ENCODE data around the gene CSNK1G2. TPM values are rescaled to one million over a fixed set of nuclear protein-coding genes. Genes with fewer than 3 reads are reported as not detected.

CSNK1G2 gene
- total RNA-seq, 1 donor from 2014 or later = 24.3 TPM

DNA sequence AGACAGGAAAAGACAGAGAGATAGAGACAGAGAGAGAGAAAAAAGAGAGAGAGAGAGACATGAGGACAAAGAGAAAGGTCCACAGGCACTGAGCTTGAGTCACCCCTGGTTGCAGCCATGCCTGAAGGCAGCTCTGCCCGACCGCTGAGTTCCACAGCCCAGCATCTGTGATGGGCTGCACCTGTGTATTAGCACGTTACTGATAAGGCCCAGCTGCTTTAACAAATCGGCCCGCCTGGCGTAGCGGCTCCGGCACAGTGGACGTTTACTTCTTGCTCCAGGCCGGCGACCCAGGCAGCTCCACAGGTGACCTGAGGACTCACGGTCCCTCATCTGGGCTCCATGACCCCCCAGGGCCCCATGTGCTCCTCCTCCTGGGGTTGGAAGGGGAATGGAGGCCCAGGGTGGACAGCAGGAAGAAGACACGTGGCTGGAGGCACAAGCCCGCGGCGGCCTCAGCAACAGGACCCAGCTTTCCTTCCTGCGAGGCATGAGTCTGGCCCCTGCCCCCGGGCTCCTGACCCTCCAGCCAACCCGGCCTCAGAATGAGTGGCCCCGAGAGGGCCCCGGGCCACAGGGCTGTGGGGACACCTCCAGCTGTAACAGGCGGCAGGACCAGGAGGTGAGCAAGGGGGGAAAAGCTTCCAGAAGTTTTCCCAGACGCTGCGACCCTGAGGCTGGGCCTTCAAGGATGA, 3.9 kb upstream of the CSNK1G2 start:
- no peak for DNase-seq
- no peak for ATAC-seq (ENCODE audit: poor library complexity)
- intact Hi-C loops (cut with DNase I) = loop anchor here (10.0 kb wide), 1 partner anchor 388 kb away; the partner anchor contains the start of genes LSM7 and SPPL2B

DNA sequence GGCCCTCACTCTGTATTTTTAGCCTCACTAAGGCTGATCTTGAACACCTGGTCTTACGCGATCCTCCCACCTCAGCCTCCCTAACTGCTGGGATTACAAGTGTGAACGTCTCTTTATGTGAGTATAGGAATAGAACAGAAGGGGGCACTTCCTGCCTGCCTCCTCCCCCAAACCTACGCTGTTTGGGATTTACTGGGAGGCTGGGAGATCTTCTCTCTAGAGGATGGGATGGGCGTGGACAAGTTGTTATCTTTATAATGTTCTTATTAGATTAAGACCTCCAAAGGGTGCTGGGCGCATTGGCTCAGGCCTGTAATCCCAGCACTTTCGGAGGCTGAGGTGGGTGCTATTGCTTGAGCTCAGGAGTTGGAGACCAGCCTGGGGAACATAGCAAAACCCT, 2.9 kb upstream of the CSNK1G2 start:
- DNase-seq = no peak
- no peak for ATAC-seq (ENCODE audit: poor library complexity)

GRCh38 chr19:1942078-1942933, 1.3 kb downstream of the CSNK1G2 start:
- intact Hi-C loops (cut with DNase I) = no loop called here
- DNase-seq = peak; percentile 76
- peak; percentile 42 for ATAC-seq (ENCODE audit: poor library complexity)

More for the DNA sequence above, 2.9 kb upstream of the CSNK1G2 start:
- intact Hi-C loops (cut with DNase I) = loop anchor here (10.0 kb wide), 1 partner anchor 387 kb away; the partner anchor contains the start of genes LSM7 and SPPL2B

DNA sequence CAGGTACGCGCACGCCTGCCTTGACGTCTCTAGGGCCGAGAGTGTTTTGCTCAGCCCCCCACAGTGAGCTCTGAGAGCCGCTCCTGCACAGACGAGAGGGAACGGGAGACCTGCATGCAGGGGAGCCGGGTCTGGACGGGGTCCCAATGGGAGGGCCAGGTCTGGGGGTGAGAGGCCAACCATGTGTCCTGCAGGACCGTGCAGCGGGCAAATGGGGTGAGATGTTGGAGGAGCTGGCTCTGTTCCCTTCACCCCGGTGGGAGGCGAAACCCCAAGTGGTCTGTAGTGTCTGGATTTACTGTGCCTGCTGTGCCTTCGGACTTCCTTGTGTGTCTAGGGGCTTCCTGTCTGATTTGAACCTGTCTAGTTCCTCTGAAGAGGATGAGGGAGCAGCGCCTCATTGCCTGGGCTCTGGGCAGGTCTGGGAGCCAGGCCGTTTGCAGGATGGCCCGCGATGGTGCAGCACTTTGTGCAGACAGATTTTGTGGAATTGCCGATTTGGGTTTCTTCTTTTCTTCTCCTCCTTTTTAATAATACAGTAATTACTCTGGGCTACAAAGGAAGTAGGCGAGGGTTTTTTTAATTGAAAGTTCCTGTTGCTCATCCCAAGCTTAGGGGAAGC, 2.1 kb downstream of the CSNK1G2 start:
- ATAC-seq (ENCODE audit: poor library complexity) (no peak), DNase-seq (no peak)
- intact Hi-C loops (cut with DNase I) = no loop called here

DNA sequence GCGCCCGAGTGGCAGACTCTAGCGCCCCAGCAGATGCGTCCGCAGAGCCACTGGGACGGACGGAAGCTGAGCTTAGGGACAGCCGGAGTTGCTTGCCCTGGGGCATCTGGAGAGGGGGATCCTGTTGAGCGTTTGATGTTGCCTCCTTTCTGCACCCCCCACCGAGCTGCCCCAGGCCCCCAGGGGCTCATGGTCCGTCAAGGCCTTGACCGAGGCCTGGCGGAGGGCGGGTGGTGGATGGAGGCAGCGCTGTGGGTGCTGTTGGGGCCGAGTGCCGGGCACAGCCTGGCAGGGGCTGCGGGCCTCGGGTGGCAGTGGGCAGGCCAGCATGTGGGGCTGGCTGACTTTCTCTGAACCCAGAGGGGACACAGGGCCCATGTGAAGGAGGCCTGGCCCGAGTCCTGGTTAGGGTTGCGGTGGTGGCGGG, 2.7 kb downstream of the CSNK1G2 start:
- DNase-seq (no peak), ATAC-seq (ENCODE audit: poor library complexity) (no peak)
- intact Hi-C loops (cut with DNase I) = no loop called here

DNA sequence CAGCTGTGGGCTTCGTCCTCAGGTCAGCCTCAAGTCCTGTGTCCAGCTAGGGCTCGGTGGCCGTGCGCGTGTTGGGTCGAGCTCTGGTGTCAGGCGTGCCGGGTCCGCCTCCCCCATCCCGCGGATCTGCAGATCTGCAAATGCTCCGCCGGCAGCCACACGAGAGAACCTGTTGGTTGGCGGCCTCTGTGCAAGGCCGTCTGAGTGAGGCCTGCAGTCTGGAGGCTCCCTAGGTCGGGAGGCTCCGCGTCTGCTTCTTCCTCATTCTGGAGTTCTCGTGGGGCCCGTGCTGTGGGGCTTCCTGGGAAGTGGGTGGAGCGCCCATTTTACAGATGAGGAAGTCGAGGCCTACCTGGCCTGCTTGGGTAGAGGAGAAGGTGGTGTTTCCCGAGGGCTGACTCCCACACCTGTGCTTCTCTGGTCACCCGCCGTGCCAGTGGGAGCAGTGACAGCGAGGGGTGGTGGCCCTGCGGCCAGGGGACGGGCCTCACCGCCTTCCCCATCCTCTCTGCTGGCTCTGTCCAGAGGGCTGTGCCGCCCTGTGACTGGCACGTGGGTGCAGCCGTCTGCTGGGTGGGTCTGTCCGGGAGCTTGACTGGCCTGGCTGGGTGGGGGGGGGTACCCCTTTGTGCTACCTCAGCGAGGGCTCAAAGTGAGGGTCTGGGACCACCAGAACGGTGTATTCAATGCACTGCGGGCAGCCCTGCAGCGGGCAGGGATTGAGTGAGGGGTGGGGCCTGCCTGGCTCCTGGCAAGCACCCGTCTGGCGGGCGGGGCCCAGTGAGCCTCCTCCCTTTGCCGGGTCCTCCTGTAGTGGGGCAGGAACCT, 3.3 kb downstream of the CSNK1G2 start:
- DNase-seq (no peak), ATAC-seq (ENCODE audit: poor library complexity) (no peak)
- intact Hi-C loops (cut with DNase I) = no loop called here

DNA sequence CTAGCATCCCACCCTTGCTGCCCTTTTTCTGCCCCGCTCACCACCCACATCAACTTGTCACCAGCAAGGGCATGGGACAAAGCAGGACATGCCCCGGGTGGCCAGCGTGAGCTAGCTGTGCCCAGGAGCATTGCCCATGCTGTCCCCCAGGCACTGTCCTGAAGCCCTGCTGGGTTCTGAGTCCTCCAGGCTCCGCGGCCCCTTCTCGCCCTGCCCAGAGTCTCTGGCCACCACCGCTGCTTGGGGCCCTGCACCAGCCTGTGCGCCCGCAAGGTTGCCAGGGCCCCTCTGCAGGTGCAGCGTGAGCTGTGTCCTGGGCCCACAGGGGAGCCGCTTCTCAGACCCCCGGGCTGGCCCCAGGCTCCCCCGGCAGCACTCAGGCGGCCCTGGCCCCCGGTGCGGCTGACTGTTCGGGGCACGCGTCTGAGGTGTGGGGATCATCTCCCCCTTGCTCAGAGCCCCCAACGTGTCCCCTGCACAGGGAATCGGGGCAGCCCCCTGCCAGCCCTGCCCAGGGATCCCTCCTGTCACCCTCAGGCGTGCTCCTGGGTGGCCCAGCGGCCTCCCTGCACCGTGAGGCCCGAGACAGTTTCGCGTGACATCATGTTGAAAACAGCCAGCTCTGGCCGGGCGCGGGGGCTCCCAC, 4.1 kb downstream of the CSNK1G2 start:
- DNase-seq (no peak), ATAC-seq (ENCODE audit: poor library complexity) (no peak)
- intact Hi-C loops (cut with DNase I) = no loop called here

- intact Hi-C loops (cut with DNase I) = no loop called here
- ATAC-seq (ENCODE audit: poor library complexity) (no peak), DNase-seq (peak; percentile 58)
These were observed 4.9 kb downstream of the CSNK1G2 start for GRCh38 chr19:1945899-1946298.

DNA sequence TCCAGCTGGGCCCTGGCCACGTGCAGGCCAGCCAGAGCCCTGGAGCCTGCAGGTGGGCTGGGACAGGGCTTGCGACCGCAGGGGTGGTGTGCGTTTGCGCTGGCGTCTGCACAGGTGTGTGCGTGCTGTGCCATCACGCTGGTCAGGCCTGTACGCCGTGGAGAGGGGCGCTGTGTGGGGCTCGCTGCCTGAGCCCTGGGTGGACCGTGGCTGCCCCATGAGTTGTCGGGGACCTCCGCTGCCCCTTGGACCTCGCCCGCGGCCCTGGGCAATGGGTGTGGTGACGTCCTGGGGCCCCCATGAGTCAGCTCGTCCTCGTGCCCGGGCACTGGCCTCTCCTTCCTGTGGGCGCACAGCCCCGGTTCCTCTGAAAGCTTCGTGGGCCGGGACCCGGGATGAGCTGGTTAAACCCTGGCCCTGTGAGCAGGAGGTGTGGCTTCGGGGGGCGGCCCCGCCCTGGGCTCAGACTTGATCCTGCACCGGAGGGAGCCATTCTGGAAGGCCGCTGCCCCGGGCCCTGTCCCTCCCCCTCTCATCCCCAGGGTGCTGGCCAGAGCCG, 6.8 kb downstream of the CSNK1G2 start:
- intact Hi-C loops (cut with DNase I) = no loop called here
- ATAC-seq (ENCODE audit: poor library complexity) (no peak), DNase-seq (no peak)

DNA sequence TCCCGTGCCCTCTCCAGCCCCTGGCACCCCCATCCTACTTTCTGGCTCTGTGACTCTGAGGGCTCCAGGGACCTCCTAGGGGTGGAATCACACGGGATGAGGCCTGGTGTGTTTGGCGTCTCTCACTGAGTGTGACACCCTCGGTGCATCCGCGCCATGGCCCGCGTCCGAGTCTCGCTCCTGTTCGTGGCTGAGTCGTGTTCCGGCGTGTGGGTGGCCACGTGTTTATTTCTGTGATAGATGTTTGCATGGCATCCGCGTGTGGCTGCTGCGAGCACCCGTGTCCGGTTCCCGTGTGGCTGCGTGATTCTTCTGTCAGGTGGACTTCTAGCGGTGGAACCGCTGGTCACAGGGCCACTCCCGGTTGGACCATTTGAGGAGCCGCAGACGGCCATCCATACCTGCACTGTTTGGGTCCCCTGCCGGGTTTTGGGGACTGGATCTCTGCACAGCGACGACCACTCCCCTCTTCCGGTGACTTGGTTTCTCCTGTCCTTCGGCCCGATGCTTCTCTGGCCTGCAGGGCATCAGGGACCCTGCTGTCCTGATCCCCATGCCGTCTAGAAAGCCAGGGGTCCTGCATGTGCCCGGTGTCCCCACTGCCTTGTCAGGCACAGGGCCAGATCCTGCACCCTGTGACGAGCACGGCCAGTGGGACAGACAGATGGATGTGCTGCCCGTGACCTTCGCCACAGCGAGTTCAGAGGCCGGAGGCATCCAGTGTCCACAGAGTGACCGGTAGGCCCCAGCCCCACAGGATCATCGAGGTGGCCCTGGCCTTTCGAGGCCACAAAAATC, 8.5 kb downstream of the CSNK1G2 start:
- ATAC-seq (ENCODE audit: poor library complexity) (no peak), DNase-seq (no peak)
- intact Hi-C loops (cut with DNase I) = no loop called here

GRCh38 chr19:1950640-1951039, 9.7 kb downstream of the CSNK1G2 start:
- ATAC-seq (ENCODE audit: poor library complexity) = no peak
- no peak for DNase-seq
- intact Hi-C loops (cut with DNase I) = no loop called here

DNA sequence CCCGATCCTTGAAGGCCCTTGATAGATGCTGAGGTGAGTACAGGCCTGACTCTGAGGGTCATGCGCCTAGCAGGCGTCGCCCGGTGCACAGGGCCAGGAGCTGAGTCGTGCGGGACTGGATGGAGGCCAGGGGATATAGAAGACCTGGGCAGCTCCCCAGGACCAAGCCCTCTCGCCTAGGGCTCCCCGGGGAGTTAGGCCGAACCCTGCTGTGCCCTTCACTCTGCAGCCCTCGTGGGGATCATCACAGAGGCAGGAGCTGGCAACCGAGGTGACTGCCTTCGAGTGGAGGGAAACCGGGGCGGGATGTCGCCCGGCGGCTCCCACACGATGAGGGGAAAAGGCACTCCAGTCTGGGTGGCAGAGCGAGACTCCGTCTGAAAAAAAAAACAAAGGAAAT, 11.7 kb downstream of the CSNK1G2 start:
- intact Hi-C loops (cut with DNase I) = no loop called here
- ATAC-seq (ENCODE audit: poor library complexity) (no peak), DNase-seq (no peak)

GRCh38 chr19:1953037-1953436, 12.1 kb downstream of the CSNK1G2 start:
- no peak for DNase-seq

DNA sequence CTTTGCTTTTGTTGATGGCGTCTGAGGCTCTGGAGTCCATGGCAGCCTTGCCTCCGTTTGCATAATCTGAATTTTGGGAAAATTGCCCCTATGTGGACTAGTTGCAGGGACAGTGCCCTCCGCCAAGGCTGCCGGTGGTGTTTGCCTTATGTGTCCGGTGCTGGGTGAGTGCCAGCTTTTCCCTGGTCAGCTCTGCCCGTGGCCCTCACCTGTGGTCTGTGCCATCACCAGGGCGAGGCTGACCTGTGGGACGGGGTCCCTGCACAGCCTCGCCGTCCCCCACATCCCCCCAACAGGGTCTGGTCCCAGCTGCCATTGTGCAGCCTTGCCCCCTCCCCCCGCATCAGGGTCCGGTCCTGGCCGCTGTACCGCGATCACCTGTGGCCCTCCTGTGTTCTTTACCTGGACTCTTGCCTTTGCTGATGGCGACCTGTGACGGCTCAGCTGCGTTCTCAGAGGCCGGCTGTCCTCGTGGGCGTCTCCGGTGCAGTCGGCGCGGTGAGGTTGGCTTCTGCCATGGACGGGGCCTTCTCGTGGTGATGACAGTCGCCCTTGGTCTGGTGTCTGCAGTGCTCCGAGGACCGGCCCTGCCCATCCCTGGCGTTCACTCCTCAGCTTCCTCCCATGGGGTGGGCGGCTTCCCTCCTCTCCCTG, 12.6 kb downstream of the CSNK1G2 start:
- no peak for ATAC-seq (ENCODE audit: poor library complexity)
- DNase-seq = no peak
- intact Hi-C loops (cut with DNase I) = no loop called here

More at GRCh38 chr19:1953037-1953436, 12.1 kb downstream of the CSNK1G2 start:
- intact Hi-C loops (cut with DNase I) = no loop called here
- no peak for ATAC-seq (ENCODE audit: poor library complexity)

- intact Hi-C loops (cut with DNase I) = no loop called here
- DNase-seq (no peak), ATAC-seq (ENCODE audit: poor library complexity) (no peak)
These were observed 13.6 kb downstream of the CSNK1G2 start for GRCh38 chr19:1954532-1954933.

GRCh38 chr19:1955171-1956121, 14.5 kb downstream of the CSNK1G2 start:
- intact Hi-C loops (cut with DNase I) = no loop called here
- DNase-seq (no peak), ATAC-seq (ENCODE audit: poor library complexity) (no peak)
